Right atrium auricular region (tissue), 2 donors: ENCODE data around the gene CDK4. TPM values are rescaled to one million over a fixed set of nuclear protein-coding genes. Genes with fewer than 3 reads are reported as not detected.

Experiments
- DNase-seq: peaks from one replicate; pipeline ENCODE4 v3.0.0-alpha.2; 2019; ENCODE audit warnings: low spot score
- H3K27ac ChIP-seq, 2 donors: fragments of 200-600 bp; sonication (generic); 1 replicate in 1 of 2; 2 replicates in 1 of 2; pipeline ENCODE4 v1.5.1; 2016 to 2019
- H3K27me3 ChIP-seq, 2 donors: fragments of 200-600 bp; sonication (generic); one replicate each; pipeline versions ENCODE4 v1.5.1 to v1.6.0; 2017 to 2019
- H3K36me3 ChIP-seq: fragments of 200-600 bp; sonication (generic); one replicate; pipeline ENCODE4 v1.5.1; 2016
- H3K4me1 ChIP-seq, 2 donors: fragments of 200-600 bp; sonication (generic); one replicate each; pipeline versions ENCODE4 v1.5.1 to v1.6.0; 2017 to 2019
- H3K4me3 ChIP-seq, 2 donors: fragments of 200-600 bp; sonication (generic); 1 replicate in 1 of 2; 2 replicates in 1 of 2; pipeline ENCODE4 v1.5.1; 2017 to 2019; ENCODE audit warnings: mild to moderate bottlenecking in 1 of 2, moderate library complexity in 1 of 2
- H3K9me3 ChIP-seq, 2 donors: fragments of 200-600 bp; sonication (generic); one replicate each; pipeline ENCODE4 v1.5.1; 2019
- total RNA-seq, 2 donors: library from RNA; depleted of rRNA; stranded (reverse); fragments of >200 nt; gene quantifications; one replicate each; pipeline ENCODE4 v1.1.0, GENCODE V29; 2016
- TF ChIP-seq, protein P1 (sequence below), 2 donors: fragments of 200-600 bp; sonication (generic); IDR thresholded peaks; one replicate each; pipeline ENCODE4 v1.5.1; 2019; ENCODE audit warnings: antibody characterized with exemption in 2 of 2

The CDK4 gene
- total RNA-seq, 2 donors from 2014 or later = 32.1 to 59.7 TPM

DNA sequence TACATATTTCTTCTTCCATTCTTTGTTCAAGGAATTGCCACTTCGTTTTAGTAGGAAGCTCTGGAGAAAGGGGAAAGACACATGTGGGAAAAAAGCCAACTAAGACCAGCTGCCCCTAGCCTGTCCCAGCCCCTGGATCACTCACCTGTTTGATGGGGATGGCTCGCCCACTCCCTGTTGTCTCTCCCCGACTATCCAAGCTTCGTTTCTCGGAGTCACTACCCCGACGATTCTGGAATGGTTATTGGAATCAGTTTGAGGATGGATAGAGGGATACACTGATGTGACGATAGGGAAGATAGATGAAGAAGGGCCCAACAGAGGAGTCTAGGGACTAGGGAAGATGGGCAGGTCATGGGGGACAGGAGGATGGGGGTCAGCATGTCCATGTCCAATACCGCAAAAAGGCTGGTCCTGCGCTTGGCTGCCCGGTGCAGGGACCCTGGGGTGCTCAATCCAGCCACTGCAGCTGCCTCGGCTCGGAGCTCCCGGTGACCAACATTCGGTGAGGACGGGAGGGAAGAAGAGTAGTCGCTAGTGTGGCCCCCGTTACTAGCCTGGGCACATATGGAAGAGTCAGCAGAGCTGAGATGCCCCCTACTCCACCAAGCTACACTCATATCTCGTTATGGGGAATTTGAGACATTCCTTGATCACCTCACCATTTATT lies 20.6 kb downstream of the CDK4 start:
- TF ChIP-seq, protein P1, sequence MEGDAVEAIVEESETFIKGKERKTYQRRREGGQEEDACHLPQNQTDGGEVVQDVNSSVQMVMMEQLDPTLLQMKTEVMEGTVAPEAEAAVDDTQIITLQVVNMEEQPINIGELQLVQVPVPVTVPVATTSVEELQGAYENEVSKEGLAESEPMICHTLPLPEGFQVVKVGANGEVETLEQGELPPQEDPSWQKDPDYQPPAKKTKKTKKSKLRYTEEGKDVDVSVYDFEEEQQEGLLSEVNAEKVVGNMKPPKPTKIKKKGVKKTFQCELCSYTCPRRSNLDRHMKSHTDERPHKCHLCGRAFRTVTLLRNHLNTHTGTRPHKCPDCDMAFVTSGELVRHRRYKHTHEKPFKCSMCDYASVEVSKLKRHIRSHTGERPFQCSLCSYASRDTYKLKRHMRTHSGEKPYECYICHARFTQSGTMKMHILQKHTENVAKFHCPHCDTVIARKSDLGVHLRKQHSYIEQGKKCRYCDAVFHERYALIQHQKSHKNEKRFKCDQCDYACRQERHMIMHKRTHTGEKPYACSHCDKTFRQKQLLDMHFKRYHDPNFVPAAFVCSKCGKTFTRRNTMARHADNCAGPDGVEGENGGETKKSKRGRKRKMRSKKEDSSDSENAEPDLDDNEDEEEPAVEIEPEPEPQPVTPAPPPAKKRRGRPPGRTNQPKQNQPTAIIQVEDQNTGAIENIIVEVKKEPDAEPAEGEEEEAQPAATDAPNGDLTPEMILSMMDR (IDR thresholded peaks at IDR 0.05) = no peak
- Histone ChIP-seq H3K9me3 (no peaks in the 10 kb centered on the region), H3K36me3 (no peaks in the 10 kb centered on the region), H3K27me3 (peaks cover 5 to 8% of the 10 kb centered on the region in 2 donors), H3K4me3 (no peak overlapping the region), H3K4me1 (peaks cover 0 to 30% of the 10 kb centered on the region in 2 donors), H3K27ac (no peak overlapping the region)
- DNase-seq = no peak

DNA sequence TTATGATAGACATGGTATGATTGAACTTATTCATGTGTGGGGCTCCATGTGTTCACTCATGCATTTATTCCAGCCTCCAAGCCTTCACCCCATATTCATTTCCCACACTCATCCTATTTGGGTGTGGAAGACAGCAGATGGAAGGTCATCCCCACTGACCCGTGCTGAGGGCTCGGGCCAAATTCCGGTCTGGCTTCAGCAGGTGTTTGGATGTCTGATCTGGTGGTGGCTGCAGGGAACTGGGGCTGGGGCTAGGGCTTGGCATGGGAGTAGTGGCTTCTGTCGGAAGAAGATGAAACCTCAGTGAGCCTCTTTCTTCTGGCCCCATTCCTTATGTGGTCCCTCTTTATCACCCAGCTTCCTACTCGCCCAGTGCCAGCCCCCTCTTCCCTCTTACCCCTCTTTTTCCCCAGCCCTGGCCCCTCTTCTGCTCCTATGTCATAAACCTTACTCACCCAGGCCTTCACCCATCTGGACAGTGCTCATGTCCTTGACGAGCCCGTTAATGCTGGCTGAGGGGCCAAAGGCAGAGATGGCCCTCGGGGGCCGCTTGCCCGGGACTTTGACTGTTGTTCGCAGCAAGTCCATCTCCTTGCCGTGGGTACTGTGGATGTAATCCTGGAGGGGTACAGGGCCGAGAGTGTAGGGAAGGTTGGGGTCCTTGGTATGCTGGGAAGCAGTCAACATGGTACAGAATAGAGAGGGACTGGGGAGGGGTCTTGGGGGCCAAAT lies 21.6 kb downstream of the CDK4 start:
- TF ChIP-seq, protein P1 (IDR thresholded peaks at IDR 0.05) = no peak
- Histone ChIP-seq H3K9me3 (no peaks in the 10 kb centered on the region), H3K36me3 (no peaks in the 10 kb centered on the region), H3K27ac (no peak overlapping the region), H3K4me3 (no peak overlapping the region), H3K27me3 (peaks cover 0 to 1% of the 10 kb centered on the region in 2 donors), H3K4me1 (peaks cover 0 to 29% of the 10 kb centered on the region in 2 donors)
- no peak for DNase-seq

DNA sequence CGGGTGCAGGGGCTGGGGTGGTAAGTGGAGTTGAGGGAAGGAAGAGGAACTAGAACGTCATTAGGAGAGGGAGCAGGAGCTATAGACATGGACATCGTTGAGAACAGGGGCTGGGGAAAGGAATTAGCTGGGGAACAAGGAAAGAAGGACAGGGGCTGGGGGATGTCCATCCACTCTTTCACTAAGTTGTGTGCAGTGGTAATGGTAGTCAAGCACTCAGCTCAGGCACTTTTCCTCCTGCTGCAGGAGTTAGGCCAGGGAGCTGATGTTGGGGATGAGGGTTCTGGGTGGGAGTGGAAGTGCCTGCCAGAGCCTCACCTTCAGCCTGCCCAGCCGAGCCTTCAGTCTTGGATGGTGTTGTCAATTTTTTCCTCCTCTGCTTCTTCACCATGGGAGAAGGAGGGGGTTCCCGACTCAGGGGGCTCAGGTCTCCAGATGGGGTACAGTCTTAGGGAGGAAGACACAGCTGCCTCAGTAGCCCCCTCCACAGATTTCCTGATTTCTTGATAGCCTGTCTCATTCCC lies 22.7 kb downstream of the CDK4 start:
- TF ChIP-seq, protein P1 (IDR thresholded peaks at IDR 0.05) = no peak
- peaks cover 0 to 25% of the 10 kb centered on the region in 2 donors for H3K4me1 ChIP-seq
- no peak overlapping the region for H3K27ac ChIP-seq
- H3K4me3 ChIP-seq = no peak overlapping the region
- H3K9me3 ChIP-seq = no peaks in the 10 kb centered on the region
- no peaks in the 10 kb centered on the region for H3K36me3 ChIP-seq
- DNase-seq = no peak
- H3K27me3 ChIP-seq = no peaks in the 10 kb centered on the region

DNA sequence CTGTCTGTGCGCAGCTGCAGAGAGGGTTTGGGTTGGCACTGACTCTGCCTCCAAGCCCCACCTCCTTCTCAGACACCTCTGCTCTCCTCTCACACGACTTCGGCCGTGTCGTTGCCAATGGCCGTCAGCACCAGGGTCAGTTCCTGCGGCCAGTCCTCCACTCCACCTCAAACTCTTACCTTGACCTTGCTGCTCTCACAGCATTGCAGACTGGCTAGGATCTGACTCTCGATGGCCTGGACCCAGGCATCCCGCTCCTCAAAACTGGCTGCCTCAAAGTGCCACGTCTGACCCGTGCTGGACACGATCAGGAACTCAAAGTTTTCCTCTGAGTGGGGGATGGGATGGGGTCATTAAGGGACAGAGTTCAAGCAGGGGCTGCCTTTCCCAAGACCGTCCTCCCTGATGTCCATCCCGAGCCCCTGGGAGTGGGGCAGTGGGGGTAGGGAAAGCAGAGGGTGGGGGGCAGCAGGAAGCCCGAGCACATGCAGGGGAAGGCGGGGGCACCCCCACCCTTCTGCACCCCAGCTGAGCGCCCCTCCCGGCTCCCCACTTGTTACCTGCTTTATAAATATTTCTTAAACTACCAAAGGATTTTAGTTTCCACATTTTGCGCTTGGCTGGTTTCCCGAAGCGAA lies 24.2 kb downstream of the CDK4 start:
- TF ChIP-seq, protein P1 (IDR thresholded peaks at IDR 0.05) = no peak
- peaks cover 0 to 25% of the 10 kb centered on the region in 2 donors for H3K4me1 ChIP-seq
- no peak for DNase-seq
- no peaks in the 10 kb centered on the region for H3K27me3 ChIP-seq
- H3K9me3 ChIP-seq = no peaks in the 10 kb centered on the region
- H3K27ac ChIP-seq = no peak overlapping the region
- no peak overlapping the region for H3K4me3 ChIP-seq
- no peaks in the 10 kb centered on the region for H3K36me3 ChIP-seq

DNA sequence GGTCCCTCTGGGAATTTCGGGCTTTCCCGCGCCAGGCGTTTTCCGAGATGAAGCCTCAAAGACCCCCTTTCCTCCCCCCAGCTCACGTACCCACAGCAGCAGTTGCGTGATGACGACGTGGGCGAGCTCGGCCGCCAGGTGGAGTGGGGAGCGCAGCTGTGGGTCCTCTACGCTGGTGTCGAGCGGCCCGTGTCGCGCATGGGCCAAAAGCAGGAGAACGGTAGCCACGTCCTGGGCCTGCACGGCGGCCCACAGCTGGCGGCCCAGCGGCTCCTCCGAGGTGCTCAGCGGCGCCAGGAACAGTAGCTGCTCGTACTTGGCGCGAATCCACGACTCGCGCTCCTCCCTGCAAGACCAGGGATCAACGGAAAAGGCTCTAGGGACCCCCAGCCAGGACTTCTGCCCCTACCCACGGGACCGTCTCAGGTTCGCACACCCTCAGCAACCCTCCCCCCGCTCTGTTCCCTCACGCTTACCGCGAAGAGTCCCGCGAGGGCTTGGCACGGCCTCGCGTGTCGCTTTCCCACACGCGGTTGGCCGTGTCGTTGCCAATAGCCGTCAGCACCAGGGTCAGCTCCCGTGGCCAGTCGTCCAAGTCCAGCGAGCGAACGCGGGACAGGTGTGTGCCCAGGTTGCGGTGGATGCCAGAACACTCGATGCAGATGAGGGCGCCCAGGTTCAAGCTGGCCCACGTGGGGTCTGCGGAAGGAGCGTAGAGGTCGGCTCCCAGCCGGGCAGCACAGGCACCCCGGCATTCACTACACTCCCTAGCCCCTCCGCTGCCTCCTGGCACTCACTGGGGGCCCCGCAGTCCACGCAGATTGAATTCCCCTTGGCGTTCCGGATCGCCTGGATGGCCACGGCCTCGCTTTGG lies 25.0 kb downstream of the CDK4 start:
- peak overlapping the region; percentile 41 to 64 for H3K27ac ChIP-seq
- peak overlapping the region; percentile 49 to 63 for H3K4me3 ChIP-seq
- H3K36me3 ChIP-seq = no peaks in the 10 kb centered on the region
- no peaks in the 10 kb centered on the region for H3K9me3 ChIP-seq
- no peak for DNase-seq
- peaks cover 0 to 25% of the 10 kb centered on the region in 2 donors for H3K4me1 ChIP-seq
- H3K27me3 ChIP-seq = no peaks in the 10 kb centered on the region
- TF ChIP-seq, protein P1 (IDR thresholded peaks at IDR 0.05) = peak in 1 of 2 donors; percentile 42
